IMR-90 (cell line): Measurements from ENCODE around the gene VLDLR. TPM values are rescaled to one million over a fixed set of nuclear protein-coding genes. Genes with fewer than 3 reads are reported as not detected.

Source experiments
- ATAC-seq: fragments of 200-7000 bp; cut with Tn5 transposase; 2 replicates; pipeline ENCODE4 v1.9.1; 2020; ENCODE audit warnings: low read depth, mild to moderate bottlenecking, moderate library complexity
- BruUV-seq: library from RNA; stranded (reverse); fragments of 400-500 nt; replicated peaks from 2 replicates; lab custom pipeline; 2021; lab: Mats Ljungman, UMichigan
- CTCF ChIA-PET: fragments of 300-600 bp; formaldehyde crosslinking; extraction: SDS; loops from one replicate; lab custom pipeline; 2021; ENCODE audit warnings: antibody characterized with exemption; lab: Yijun Ruan, JAX
- POLR2A ChIA-PET: fragments of 300-600 bp; sonication (Branson Sonifier 250); formaldehyde crosslinking; loops from one replicate; lab custom pipeline; 2022; ENCODE audit warnings: antibody characterized with exemption; ENCODE audit not compliant: unreplicated experiment; lab: Charles Lee
- DNase-seq: peaks from one replicate; pipeline ENCODE4 v3.0.0; 2013
- H2AFZ ChIP-seq: replicated peaks from 2 replicates; pipeline ENCODE3; 2013; ENCODE audit warnings: low read length, mild to moderate bottlenecking; ENCODE audit not compliant: poor library complexity
- H2AK5ac ChIP-seq: 2 replicates; pipeline ENCODE4 v1.6.1; 2013; ENCODE audit warnings: low read depth, low read length, inconsistent platforms
- H2AK9ac ChIP-seq: replicated peaks from 2 replicates; pipeline ENCODE3; 2013; ENCODE audit warnings: mild to moderate bottlenecking, low read depth, low read length, moderate library complexity; ENCODE audit not compliant: poor library complexity
- H2BK120ac ChIP-seq: 2 replicates; pipeline ENCODE4 v1.6.1; 2013; ENCODE audit warnings: low read depth, low read length, inconsistent platforms
- H2BK15ac ChIP-seq: 3 replicates; pipeline ENCODE4 v1.6.1; 2013; ENCODE audit warnings: low read depth, low read length, inconsistent platforms
- H2BK20ac ChIP-seq: 2 replicates; pipeline ENCODE4 v1.6.1; 2013; ENCODE audit warnings: low read depth, mild to moderate bottlenecking, inconsistent platforms, low read length, moderate library complexity
- H2BK5ac ChIP-seq: 2 replicates; pipeline ENCODE4 v1.6.1; 2013; ENCODE audit warnings: mild to moderate bottlenecking, low read depth, low read length, inconsistent platforms; ENCODE audit not compliant: poor library complexity, severe bottlenecking
- H3K14ac ChIP-seq: replicated peaks from 2 replicates; pipeline ENCODE4 v1.6.1; 2013; ENCODE audit warnings: low read depth, low read length, inconsistent platforms
- H3K18ac ChIP-seq: 2 replicates; pipeline ENCODE4 v1.6.1; 2013; ENCODE audit warnings: low read depth, low read length, control low read depth
- H3K23ac ChIP-seq: 2 replicates; pipeline ENCODE4 v1.6.1; 2013; ENCODE audit warnings: low read depth, low read length, inconsistent platforms
- H3K27ac ChIP-seq: 2 replicates; pipeline ENCODE4 v1.5.1; 2013; ENCODE audit warnings: mild to moderate bottlenecking, control low read depth, low read length; ENCODE audit not compliant: insufficient read depth
- H3K27me3 ChIP-seq: 2 replicates; pipeline ENCODE4 v1.6.1; 2013; ENCODE audit warnings: low read length; ENCODE audit not compliant: control insufficient read depth, insufficient read depth
- H3K36me3 ChIP-seq: 2 replicates; pipeline ENCODE4 v1.6.1; 2013; ENCODE audit warnings: low read length, mixed read lengths; ENCODE audit not compliant: control insufficient read depth, insufficient read depth
- H3K4ac ChIP-seq: 2 replicates; pipeline ENCODE4 v1.6.1; 2013; ENCODE audit warnings: low read depth, low read length, inconsistent platforms
- H3K4me1 ChIP-seq: 2 replicates; pipeline ENCODE4 v1.6.1; 2013; ENCODE audit warnings: low read length, mixed read lengths; ENCODE audit not compliant: control insufficient read depth, insufficient read depth
- H3K4me2 ChIP-seq: 2 replicates; pipeline ENCODE4 v1.6.1; 2013; ENCODE audit warnings: low read depth, mild to moderate bottlenecking, control low read depth, low read length, moderate library complexity
- H3K4me3 ChIP-seq: 2 replicates; pipeline ENCODE4 v1.5.1; 2013; ENCODE audit warnings: low read depth, mild to moderate bottlenecking, control low read depth, low read length, moderate library complexity; ENCODE audit not compliant: insufficient read depth
- H3K56ac ChIP-seq: 2 replicates; pipeline ENCODE4 v1.6.1; 2013; ENCODE audit warnings: low read length, inconsistent platforms; ENCODE audit not compliant: insufficient read depth; ENCODE audit errors: extremely low read depth
- H3K79me1 ChIP-seq, 2 experiments: 2 replicates each; pipeline ENCODE4 v1.6.1; 2013; ENCODE audit warnings: low read length in 2 of 2, inconsistent platforms in 1 of 2, low read depth in 1 of 2
- H3K9ac ChIP-seq: 2 replicates; pipeline ENCODE4 v1.6.1; 2013; ENCODE audit warnings: low read depth, low read length, control low read depth
- H3K9me1 ChIP-seq: 2 replicates; pipeline ENCODE4 v1.6.1; 2013; ENCODE audit warnings: low read length, inconsistent platforms; ENCODE audit not compliant: insufficient read depth
- H3K9me3 ChIP-seq: 2 replicates; pipeline ENCODE4 v1.6.1; 2013; ENCODE audit warnings: low read length; ENCODE audit not compliant: control insufficient read depth, insufficient read depth
- H4K20me1 ChIP-seq: 2 replicates; pipeline ENCODE4 v1.6.1; 2013; ENCODE audit warnings: low read length, inconsistent platforms; ENCODE audit not compliant: insufficient read depth
- H4K5ac ChIP-seq: 2 replicates; pipeline ENCODE4 v1.6.1; 2013; ENCODE audit warnings: mild to moderate bottlenecking, low read depth, low read length, control low read depth
- H4K8ac ChIP-seq, 2 experiments: 2 replicates each; pipeline ENCODE4 v1.6.1; 2013; ENCODE audit warnings: low read depth in 2 of 2, low read length in 2 of 2, control low read depth in 1 of 2, inconsistent platforms in 1 of 2
- H4K91ac ChIP-seq: 2 replicates; pipeline ENCODE4 v1.6.1; 2013; ENCODE audit warnings: low read depth, low read length, inconsistent platforms; ENCODE audit not compliant: insufficient read depth
- CEBPB ChIP-seq: IDR thresholded peaks from 2 replicates; pipeline ENCODE4 v1.6.1; 2012; ENCODE audit warnings: low read depth, low read length, improper control_type of control experiment
- CHD1 ChIP-seq: IDR thresholded peaks from 2 replicates; pipeline ENCODE4 v1.6.1; 2012; ENCODE audit warnings: low read depth, low read length, improper control_type of control experiment
- MAFK ChIP-seq: IDR thresholded peaks from 2 replicates; pipeline ENCODE4 v1.6.1; 2012; ENCODE audit warnings: low read depth, low read length, improper control_type of control experiment
- SMC3 ChIP-seq: fragments of 150-350 bp; IDR thresholded peaks from 2 replicates; pipeline ENCODE4 v1.6.1; 2016; ENCODE audit warnings: low read depth, mild to moderate bottlenecking, antibody characterized with exemption, low read length, moderate library complexity
- USF2 ChIP-seq: fragments of 150-350 bp; IDR thresholded peaks from 2 replicates; pipeline ENCODE4 v1.6.1; 2017; ENCODE audit warnings: mild to moderate bottlenecking, antibody characterized with exemption, low read length, low read depth
- WGBS, 2 experiments: methylation state at CpG; one replicate each; pipeline versions ENCODE4 v1.1.5 to v1.1.7; 2013; ENCODE audit warnings: missing lambda C conversion rate in 2 of 2; ENCODE audit not compliant: insufficient read length in 1 of 2; ENCODE audit errors: extremely low coverage in 2 of 2; 5-methylcytosine and 5-hydroxymethylcytosine counted together
- dilution Hi-C: fragments of 300-500 bp; cut with HindIII; formaldehyde crosslinking; loops from one replicate; pipeline ENCODE4 v1.14.3; 2018; ENCODE audit warnings: low sequenced_read_pairs; ENCODE audit not compliant: unreplicated experiment
- in situ Hi-C: fragments of 300-500 bp; cut with MboI; formaldehyde crosslinking; loops from 3 replicates; pipeline ENCODE4 v1.14.3; 2019; ENCODE audit warnings: low sequenced_read_pairs, inconsistent platforms, mixed read lengths
- intact Hi-C: fragments of 100-400 bp; cut with micrococcal nuclease; formaldehyde crosslinking; loops from 2 replicates; pipeline ENCODE4 v1.10.0; 2022
- polyA plus RNA-seq, 3 experiments: library from polyadenylated mRNA; depleted of rRNA; stranded (reverse); fragments of >200 nt; gene quantifications; 2 replicates each; pipeline ENCODE4 v1.2.3, GENCODE V29; 2012; ENCODE audit warnings: low replicate concordance in 1 of 3
- total RNA-seq: library from RNA; depleted of rRNA; stranded (reverse); fragments of >200 nt; gene quantifications from 2 replicates; pipeline ENCODE4 v1.2.3, GENCODE V29; 2012

VLDLR gene
- total and polyA plus RNA-seq, 2 of the 4 experiments (the other 2 are of a cell fraction), result 9.0 to 10.2 TPM

- no peaks in the 10 kb centered on the region for H3K9me3 ChIP-seq
- no peak for ATAC-seq
- no peak overlapping the region for H3K56ac ChIP-seq
- H3K27me3 ChIP-seq, result no peaks in the 10 kb centered on the region
- no peak overlapping the region for H3K4ac ChIP-seq
- no peaks in the 10 kb centered on the region; the same call in 1 of the 2 replicates for H3K9me1 ChIP-seq
- no peak overlapping the region for H3K18ac ChIP-seq
- H2BK5ac ChIP-seq, result no peak overlapping the region
- H3K9ac ChIP-seq, result no peak overlapping the region
- H4K20me1 ChIP-seq, result no peaks in the 10 kb centered on the region
- POLR2A ChIA-PET, result no interaction called here
- H2BK20ac ChIP-seq, result no peak overlapping the region
- H4K91ac ChIP-seq, result no peak overlapping the region
- no peak overlapping the region for H4K5ac ChIP-seq
- no peak overlapping the region for H2AK9ac ChIP-seq
- no peaks in the 10 kb centered on the region for H3K36me3 ChIP-seq
- WGBS, 2 experiments, result no CpG with 5 or more reads among the region's 10 CpGs
- no peak overlapping the region for H2BK15ac ChIP-seq
- CTCF ChIA-PET, result interaction anchor here (0.7 kb wide), 1 partner anchor 456 kb away, joined by 3 read pairs; no protein-coding TSS in a partner anchor
- H4K8ac ChIP-seq, result no peak overlapping the region
- no peak overlapping the region for H2BK120ac ChIP-seq
- H2AK5ac ChIP-seq, result no peak overlapping the region
- intact Hi-C loops (no loop called here), in situ Hi-C loops (no loop called here), dilution Hi-C loops (no loop called here)
- no peak overlapping the region for H3K4me2 ChIP-seq
- no peaks in the 10 kb centered on the region for H3K4me1 ChIP-seq
- no peak overlapping the region for H3K14ac ChIP-seq
- no TSS peak for BruUV-seq
- H3K23ac ChIP-seq, result no peak overlapping the region
- H2AFZ ChIP-seq, result no peak overlapping the region
- no peak overlapping the region for H3K27ac ChIP-seq
- TF ChIP-seq MAFK, result no peak
- no peak for TF ChIP-seq SMC3
- no peak for TF ChIP-seq CHD1
- TF ChIP-seq USF2, result no peak
- TF ChIP-seq CEBPB, result no peak
- no peaks in the 10 kb centered on the region for H3K79me1 ChIP-seq
- H3K4me3 ChIP-seq, result no peak overlapping the region
- no peak for DNase-seq
Measured at GRCh38 chr9:2700909-2701550, 79.4 kb downstream of the VLDLR start.
